Fibroblast of the aortic adventitia (primary cell): Measurements from ENCODE around the gene ATL3. TPM values are rescaled to one million over a fixed set of nuclear protein-coding genes. Genes with fewer than 3 reads are reported as not detected.
A peak's percentile ranks its signal among the peaks of the same experiment; 100 is the strongest.
"Not testable (repeated sequence)": the region's sequence is repeated elsewhere in the genome, so short reads cannot be mapped to it uniquely, and the experiment has no call there.

Source experiments
- DNase-seq: peaks from one replicate; pipeline ENCODE4 v3.0.0-alpha.2; 2010; ENCODE audit warnings: low read depth
- H3K4me3 ChIP-seq: 2 replicates; pipeline ENCODE4 v1.5.1; 2011; ENCODE audit warnings: low read depth, mild to moderate bottlenecking, control low read depth, low read length, moderate library complexity
- total RNA-seq: library from RNA; depleted of rRNA; stranded (reverse); fragments of >200 nt; gene quantifications from 2 replicates; pipeline ENCODE4 v1.2.3, GENCODE V29; 2012; ENCODE audit warnings: low replicate concordance
- TF ChIP-seq, protein P1 (sequence below): IDR thresholded peaks from 2 replicates; pipeline ENCODE4 v1.5.1; 2011; ENCODE audit warnings: mild to moderate bottlenecking, low read length, control low read depth, inconsistent platforms; ENCODE audit not compliant: insufficient read depth

Gene ATL3
- total RNA-seq, 1 donor, result 320 TPM

DNA sequence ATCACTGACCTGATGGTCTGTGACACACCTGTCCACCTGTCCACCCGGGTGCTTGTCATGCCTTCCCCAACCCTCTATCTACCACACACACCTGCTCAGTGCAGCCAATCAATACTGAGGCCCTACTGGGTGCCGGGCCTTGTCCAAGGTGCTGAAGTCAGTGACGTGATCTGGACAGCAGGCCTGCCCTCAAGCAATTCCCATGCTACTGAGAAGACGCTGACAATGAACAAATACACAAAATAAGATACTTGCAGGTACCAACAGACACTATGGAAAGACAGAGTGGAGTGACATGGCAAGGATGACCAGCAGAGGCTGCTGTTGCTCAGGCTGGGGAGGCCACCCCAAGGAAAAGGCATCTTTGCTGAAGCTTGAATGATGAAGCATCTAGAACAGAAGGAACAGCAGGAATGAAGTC, 78.2 kb downstream of the ATL3 start:
- DNase-seq, result peak; percentile 55
- TF ChIP-seq, protein P1, sequence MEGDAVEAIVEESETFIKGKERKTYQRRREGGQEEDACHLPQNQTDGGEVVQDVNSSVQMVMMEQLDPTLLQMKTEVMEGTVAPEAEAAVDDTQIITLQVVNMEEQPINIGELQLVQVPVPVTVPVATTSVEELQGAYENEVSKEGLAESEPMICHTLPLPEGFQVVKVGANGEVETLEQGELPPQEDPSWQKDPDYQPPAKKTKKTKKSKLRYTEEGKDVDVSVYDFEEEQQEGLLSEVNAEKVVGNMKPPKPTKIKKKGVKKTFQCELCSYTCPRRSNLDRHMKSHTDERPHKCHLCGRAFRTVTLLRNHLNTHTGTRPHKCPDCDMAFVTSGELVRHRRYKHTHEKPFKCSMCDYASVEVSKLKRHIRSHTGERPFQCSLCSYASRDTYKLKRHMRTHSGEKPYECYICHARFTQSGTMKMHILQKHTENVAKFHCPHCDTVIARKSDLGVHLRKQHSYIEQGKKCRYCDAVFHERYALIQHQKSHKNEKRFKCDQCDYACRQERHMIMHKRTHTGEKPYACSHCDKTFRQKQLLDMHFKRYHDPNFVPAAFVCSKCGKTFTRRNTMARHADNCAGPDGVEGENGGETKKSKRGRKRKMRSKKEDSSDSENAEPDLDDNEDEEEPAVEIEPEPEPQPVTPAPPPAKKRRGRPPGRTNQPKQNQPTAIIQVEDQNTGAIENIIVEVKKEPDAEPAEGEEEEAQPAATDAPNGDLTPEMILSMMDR, result peak; percentile 83
- no peak overlapping the region for H3K4me3 ChIP-seq

DNA sequence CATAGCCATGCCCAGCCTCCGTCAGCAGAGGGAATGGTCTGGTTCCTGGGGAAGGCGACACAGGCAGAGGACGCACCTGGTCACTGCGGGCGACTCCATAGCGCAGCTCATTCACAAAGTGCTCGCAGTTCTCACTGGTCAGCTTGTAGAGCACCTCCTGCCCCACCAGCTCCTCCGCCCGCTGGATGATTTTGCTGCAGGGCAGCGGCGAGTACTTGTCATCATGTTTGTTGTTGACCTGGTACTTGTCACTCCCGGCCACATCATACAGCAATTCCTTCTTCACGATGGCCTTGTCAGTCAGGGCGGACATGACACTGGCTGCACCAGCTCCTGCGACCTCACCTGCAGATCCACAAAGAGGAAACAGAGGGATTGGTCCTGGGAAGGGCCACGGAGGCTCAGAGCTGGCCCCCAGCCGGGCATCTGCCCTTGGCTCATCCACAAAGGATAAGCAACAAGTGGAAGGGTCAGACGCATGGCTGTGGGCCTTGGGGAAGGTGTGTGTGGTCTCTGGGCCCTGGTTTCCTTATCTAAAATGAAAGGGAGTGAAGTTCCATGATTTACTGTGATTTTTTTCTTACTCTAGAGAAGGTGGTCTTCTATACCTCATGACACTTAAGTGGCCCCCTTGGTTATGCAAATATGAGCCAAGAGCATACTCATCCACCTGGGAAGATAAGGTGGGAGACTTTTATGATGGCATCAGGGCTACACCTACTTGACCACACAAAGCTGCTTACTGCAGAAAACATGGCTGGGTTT, 81.0 kb downstream of the ATL3 start:
- no peak overlapping the region for H3K4me3 ChIP-seq
- no peak for DNase-seq
- TF ChIP-seq, protein P1, result no peak

DNA sequence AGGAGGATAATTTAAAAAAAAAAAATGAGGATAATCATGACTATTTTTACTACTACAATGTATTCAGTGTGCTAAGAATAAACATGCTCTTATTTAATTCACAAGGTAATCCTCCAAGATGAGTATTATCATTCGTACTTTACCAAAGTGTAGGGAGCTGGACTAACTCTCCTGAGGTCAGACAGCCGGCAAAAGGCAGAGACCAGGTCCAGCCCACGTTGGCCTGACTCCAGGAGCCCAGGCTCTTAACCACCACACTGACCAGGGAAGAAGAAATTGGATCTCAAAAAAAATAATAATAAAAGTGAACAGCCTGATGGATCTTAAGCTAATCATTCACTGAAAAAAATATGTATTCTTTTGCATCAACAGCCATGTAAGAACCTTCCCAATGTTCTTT, 82.2 kb downstream of the ATL3 start:
- TF ChIP-seq, protein P1, result no peak
- DNase-seq, result no peak
- H3K4me3 ChIP-seq, result no peak overlapping the region

DNA sequence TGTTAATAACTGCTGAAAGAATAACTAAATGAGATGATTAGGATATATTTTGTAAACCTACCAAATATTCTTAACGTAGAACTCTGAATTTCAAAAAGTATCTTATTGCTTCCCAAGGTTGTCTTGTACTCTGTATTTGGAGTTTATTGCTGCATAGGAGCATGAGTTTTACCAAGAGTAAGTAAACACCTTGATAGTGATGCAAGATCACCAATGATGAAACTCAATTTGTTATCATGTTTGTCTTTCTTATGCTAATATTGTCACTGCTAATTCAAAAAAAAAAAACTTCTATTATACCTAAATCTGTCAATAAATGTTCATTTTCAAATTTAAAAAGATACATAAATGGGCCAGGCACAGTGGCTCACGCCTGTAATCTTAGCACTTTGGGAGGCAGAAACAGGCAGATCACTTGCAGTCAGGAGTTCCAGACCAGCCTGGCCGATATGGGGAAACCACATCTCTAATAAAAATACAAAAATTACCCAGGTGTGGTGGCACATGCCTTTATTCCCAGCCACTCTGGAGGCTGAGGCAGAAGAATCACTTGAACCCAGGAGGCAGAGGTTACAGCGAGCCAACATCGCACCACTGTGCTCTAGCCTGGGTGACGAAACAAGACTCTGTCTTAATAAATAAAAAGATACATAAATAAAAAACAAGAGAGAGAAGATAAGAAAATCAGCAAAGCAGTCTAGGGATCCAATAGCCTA, 84.6 kb downstream of the ATL3 start:
- DNase-seq, result no peak
- TF ChIP-seq, protein P1, result no peak
- H3K4me3 ChIP-seq, result no peak overlapping the region

DNA sequence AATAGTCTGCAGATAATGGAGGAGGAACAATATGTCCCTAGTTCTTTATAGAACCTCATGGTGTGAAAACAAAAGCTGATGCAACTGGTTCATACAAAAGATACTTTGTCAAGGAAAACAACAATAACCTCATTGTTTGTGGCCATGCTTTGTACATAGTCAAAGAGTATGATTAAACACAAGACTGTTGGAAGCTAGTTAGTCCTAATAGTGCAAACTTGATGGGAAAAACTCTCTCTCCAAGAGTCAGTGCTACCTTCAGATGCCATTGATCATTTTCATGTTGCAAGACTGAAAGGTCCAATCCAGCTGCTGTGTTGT, 87.9 kb downstream of the ATL3 start:
- no peak for DNase-seq
- no peak overlapping the region for H3K4me3 ChIP-seq
- TF ChIP-seq, protein P1, result no peak

DNA sequence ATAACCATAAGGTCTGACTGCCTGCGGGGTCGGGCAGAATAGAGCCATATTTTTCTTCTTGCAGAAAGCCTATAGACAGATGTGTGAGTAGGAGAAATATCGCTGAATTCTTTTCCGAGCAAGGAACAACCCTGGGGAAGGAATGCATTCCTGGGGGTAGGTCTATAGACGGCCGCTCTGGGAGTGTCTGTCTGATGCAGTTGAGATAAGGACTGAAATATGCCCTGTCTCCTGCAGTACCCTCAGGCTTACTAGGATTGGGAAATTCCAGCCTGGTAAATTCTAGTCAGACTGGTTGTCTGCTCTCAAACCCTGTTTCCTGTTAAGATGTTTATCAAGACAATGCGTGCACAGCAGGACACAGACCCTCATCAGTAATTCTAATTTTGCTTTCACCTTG, 90.0 kb downstream of the ATL3 start:
- H3K4me3 ChIP-seq, DNase-seq: not testable (repeated sequence)

DNA sequence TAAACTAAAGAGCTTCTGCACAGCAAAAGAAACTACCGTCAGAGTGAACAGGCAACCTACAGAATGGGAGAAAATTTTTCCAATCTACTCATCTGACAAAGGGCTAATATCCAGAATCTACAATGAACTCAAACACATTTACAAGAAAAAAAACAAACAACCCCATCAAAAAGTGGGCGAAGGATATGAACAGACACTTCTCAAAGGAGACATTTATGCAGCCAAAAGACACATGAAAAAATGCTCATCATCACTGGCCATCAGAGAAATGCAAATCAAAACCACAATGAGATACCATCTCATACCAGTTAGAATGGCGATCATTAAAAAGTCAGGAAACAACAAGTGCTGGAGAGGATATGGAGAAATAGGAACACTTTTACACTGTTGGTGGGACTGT, 92.3 kb downstream of the ATL3 start:
- DNase-seq, H3K4me3 ChIP-seq: not testable (repeated sequence)
